HCT116 (cell line): Measurements from ENCODE around the gene SPTLC1.

Source experiments
- EZH2phosphoT487 ChIP-seq: fragments of 200-600 bp; IDR thresholded peaks from 2 replicates; pipeline ENCODE4 v1.6.1; 2018; ENCODE audit warnings: antibody characterized with exemption, borderline replicate concordance
- FOSL1 ChIP-seq: IDR thresholded peaks from 2 replicates; pipeline ENCODE4 v1.6.1; 2012; ENCODE audit warnings: low read depth
- POLR2A ChIP-seq: IDR thresholded peaks from 2 replicates; pipeline ENCODE4 v1.7.0; 2011; ENCODE audit warnings: borderline replicate concordance; ENCODE audit not compliant: insufficient read depth, insufficient read length; ENCODE audit errors: extremely low read depth
- SRF ChIP-seq: IDR thresholded peaks from 2 replicates; pipeline ENCODE4 v1.6.1; 2012; ENCODE audit warnings: low read depth
- ZNF274 ChIP-seq: fragments of 200-500 bp; sonication (Bioruptor generic); IDR thresholded peaks from 2 replicates; pipeline ENCODE4 v1.6.1; 2014; ENCODE audit warnings: mild to moderate bottlenecking, low read depth, low read length, inconsistent platforms
- TF ChIP-seq, protein P1 (sequence below), 3 experiments: fragments of 200-600 bp in 1 of 3; sonication (generic) in 1 of 3; IDR thresholded peaks in 2 of 3; conservative IDR thresholded peaks in 1 of 3; 2 replicates each; pipeline ENCODE4 v1.5.1; 2012 to 2017; ENCODE audit warnings: low read depth in 2 of 3, low read length in 2 of 3, antibody characterized with exemption in 1 of 3, borderline replicate concordance in 1 of 3, control low read depth in 1 of 3, mild to moderate bottlenecking in 1 of 3, mixed read lengths in 1 of 3, mixed run types in 1 of 3, moderate library complexity in 1 of 3; ENCODE audit not compliant: insufficient read depth in 1 of 3

DNA sequence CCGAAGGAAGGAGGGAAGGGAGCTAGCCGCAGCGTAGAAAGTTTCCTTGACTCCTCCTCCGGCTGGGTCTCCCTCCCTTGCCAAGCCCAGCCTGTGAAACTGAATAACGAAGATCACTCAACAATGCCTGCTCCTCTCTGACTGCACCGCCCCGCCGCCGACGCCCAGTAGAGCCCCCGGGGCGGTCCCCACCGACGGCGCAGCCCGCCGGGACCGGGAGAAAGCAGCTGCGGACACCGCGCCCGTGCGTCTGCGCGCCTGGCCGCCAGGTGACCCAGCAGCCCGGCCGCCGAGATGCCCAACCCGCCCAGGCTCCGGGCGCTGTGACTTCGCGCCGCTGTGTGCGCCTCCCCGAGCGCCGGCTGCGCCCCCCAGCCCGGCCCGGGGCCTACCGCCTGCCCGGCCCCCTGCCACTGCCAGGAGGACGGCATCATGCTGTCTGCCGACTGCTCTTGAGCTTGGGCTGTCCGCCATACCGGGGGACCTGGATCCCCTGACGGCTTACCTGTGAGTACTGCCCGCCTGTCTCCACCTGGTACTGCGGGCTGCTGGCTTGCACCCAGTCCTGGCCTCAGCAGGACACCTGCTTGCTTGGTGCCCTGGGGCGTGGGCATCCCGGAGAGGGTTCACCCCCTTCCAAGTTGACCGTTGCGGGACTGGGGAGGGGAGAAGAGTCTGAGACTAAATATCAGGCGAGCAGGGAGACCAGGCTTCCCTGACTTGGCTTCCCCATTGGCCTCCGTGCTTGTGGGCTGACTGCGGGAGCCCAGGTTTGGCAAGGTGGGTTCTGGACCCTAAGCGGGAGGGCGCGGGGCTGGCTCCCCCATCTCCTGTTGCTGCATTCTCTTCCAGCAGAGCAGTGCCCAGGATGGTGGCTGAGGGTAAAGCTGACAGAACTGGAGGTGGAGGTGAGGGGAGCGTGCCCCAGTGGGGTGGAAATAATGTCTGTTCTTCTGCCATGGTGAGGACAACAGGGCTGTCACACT, 26.2 kb upstream of the SPTLC1 start:
- TF ChIP-seq POLR2A (no peak), ZNF274 (no peak), EZH2phosphoT487 (no peak), FOSL1 (no peak), SRF (no peak)
- TF ChIP-seq, protein P1, sequence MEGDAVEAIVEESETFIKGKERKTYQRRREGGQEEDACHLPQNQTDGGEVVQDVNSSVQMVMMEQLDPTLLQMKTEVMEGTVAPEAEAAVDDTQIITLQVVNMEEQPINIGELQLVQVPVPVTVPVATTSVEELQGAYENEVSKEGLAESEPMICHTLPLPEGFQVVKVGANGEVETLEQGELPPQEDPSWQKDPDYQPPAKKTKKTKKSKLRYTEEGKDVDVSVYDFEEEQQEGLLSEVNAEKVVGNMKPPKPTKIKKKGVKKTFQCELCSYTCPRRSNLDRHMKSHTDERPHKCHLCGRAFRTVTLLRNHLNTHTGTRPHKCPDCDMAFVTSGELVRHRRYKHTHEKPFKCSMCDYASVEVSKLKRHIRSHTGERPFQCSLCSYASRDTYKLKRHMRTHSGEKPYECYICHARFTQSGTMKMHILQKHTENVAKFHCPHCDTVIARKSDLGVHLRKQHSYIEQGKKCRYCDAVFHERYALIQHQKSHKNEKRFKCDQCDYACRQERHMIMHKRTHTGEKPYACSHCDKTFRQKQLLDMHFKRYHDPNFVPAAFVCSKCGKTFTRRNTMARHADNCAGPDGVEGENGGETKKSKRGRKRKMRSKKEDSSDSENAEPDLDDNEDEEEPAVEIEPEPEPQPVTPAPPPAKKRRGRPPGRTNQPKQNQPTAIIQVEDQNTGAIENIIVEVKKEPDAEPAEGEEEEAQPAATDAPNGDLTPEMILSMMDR (IDR thresholded peaks at IDR 0.05 in 2 of 3, conservative IDR thresholded peaks at IDR 0.05 in 1 of 3; ENCODE audit: borderline replicate concordance in 1 of 3, insufficient read depth in 1 of 3, low read depth in 2 of 3, low read length in 2 of 3) = no peak
